AG09309 (cell line): ENCODE measurements around the gene COL24A1.
"Not testable (repeated sequence)": the region's sequence is repeated elsewhere in the genome, so short reads cannot be mapped to it uniquely, and the experiment has no call there.

Experiments used
- DNase-seq: peaks from one replicate; pipeline ENCODE4 v3.0.0-alpha.2; 2010; ENCODE audit warnings: low read depth
- H3K4me3 ChIP-seq: 2 replicates; pipeline ENCODE4 v1.5.1; 2011; ENCODE audit warnings: mild to moderate bottlenecking, low read depth, low read length, moderate library complexity; ENCODE audit not compliant: control insufficient read depth
- CTCF ChIP-seq: IDR thresholded peaks from 2 replicates; pipeline ENCODE4 v1.5.1; 2011; ENCODE audit warnings: mild to moderate bottlenecking, low read depth, low read length, inconsistent platforms; ENCODE audit not compliant: insufficient read depth, control insufficient read depth; ENCODE audit errors: missing control alignments

COL24A1 gene

GRCh38 chr1:85984636-85985035 lies 171.9 kb downstream of the COL24A1 start:
- no peak for DNase-seq
- no peak overlapping the region for H3K4me3 ChIP-seq
- TF ChIP-seq CTCF, result no peak

- TF ChIP-seq CTCF, result no peak
- no peak overlapping the region for H3K4me3 ChIP-seq
- no peak for DNase-seq
Observed at GRCh38 chr1:85983316-85983715, 173.3 kb downstream of the COL24A1 start.

GRCh38 chr1:85976516-85977205 lies 179.9 kb downstream of the COL24A1 start:
- no peak for TF ChIP-seq CTCF
- DNase-seq, result no peak
- no peak overlapping the region for H3K4me3 ChIP-seq

DNA sequence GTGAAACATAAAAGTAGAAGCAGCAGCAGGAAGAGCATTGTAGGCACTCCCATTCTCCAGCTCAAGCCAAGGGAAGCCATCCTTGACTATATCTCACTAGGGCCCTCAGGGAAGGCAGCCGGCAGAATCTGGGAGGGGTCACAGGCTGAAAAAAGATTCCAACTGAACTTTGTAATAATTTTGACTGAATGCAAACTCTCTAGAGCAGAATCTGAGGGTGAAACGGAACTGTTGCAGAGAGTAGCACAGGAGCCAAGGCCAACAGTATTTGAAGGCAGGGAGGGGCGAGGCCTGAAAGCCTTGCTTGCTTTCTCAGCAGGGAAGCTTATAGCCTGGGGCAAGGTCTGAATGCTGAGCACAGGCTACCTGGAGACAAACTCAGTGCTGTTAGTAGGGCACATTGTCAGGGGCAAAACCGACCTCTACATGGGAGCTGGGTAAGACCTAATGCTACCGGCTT lies 180.6 kb downstream of the COL24A1 start:
- H3K4me3 ChIP-seq, result no peak overlapping the region
- no peak for TF ChIP-seq CTCF
- no peak for DNase-seq

- no peak overlapping the region for H3K4me3 ChIP-seq
- TF ChIP-seq CTCF, result no peak
- DNase-seq, result no peak
Observed at GRCh38 chr1:85962457-85962856, 194.1 kb downstream of the COL24A1 start.

- no peak for DNase-seq
- TF ChIP-seq CTCF, result no peak
- no peak overlapping the region for H3K4me3 ChIP-seq
Observed at GRCh38 chr1:85957760-85958159, 198.8 kb downstream of the COL24A1 start.

GRCh38 chr1:85955218-85955617 lies 201.4 kb downstream of the COL24A1 start:
- DNase-seq, H3K4me3 ChIP-seq: not testable (repeated sequence)
